HepG2 (cell line): Measurements from ENCODE around the gene OAT. TPM values are rescaled to one million over a fixed set of nuclear protein-coding genes. Genes with fewer than 3 reads are reported as not detected.

Experiments
- ERF ChIP-seq: IDR thresholded peaks from 2 replicates; pipeline ENCODE4 v1.6.1; 2018; ENCODE audit warnings: missing biosample characterization, missing genetic modification reagents
- FIP1L1 ChIP-seq: fragments of 200-400 bp; formaldehyde crosslinking; IDR thresholded peaks from 2 replicates; pipeline ENCODE4 v1.6.1; 2018; ENCODE audit warnings: low read depth, mild to moderate bottlenecking, low read length, moderate library complexity, borderline replicate concordance; ENCODE audit not compliant: insufficient read depth
- GATA4 ChIP-seq: sonication (generic); IDR thresholded peaks from 2 replicates; pipeline ENCODE4 v1.6.1; 2016; ENCODE audit warnings: antibody characterized with exemption, low read depth, borderline replicate concordance
- GLI4 ChIP-seq: sonication (generic); formaldehyde crosslinking; IDR thresholded peaks from 2 replicates; pipeline ENCODE4 v1.5.1; 2020; ENCODE audit warnings: missing genetic modification reagents, mild to moderate bottlenecking, moderate library complexity, borderline replicate concordance
- GMEB2 ChIP-seq: IDR thresholded peaks from 2 replicates; pipeline ENCODE4 v1.6.1; 2016; ENCODE audit warnings: missing biosample characterization, missing genetic modification reagents, low read depth
- HNRNPL ChIP-seq: fragments of 200-400 bp; formaldehyde crosslinking; IDR thresholded peaks from 2 replicates; pipeline ENCODE4 v1.6.1; 2017; ENCODE audit warnings: mild to moderate bottlenecking, low read depth, low read length
- HOXD1 ChIP-seq: sonication (generic); formaldehyde crosslinking; IDR thresholded peaks from 2 replicates; pipeline ENCODE4 v1.5.0; 2020; ENCODE audit warnings: missing genetic modification reagents
- MATR3 ChIP-seq: sonication (generic); formaldehyde crosslinking; IDR thresholded peaks from 2 replicates; pipeline ENCODE4 v1.4.0; 2020; ENCODE audit warnings: missing genetic modification reagents
- MTERF4 ChIP-seq: sonication (generic); formaldehyde crosslinking; IDR thresholded peaks from 2 replicates; pipeline ENCODE4 v1.8.0; 2023; ENCODE audit warnings: mild to moderate bottlenecking, missing genetic modification reagents
- NPAS2 ChIP-seq: sonication (generic); formaldehyde crosslinking; IDR thresholded peaks from 2 replicates; pipeline ENCODE4 v1.8.0; 2022; ENCODE audit warnings: mild to moderate bottlenecking, missing genetic modification reagents, borderline replicate concordance
- PCBP2 ChIP-seq: fragments of 200-400 bp; formaldehyde crosslinking; optimal IDR thresholded peaks from 2 replicates; pipeline ENCODE3; 2018; ENCODE audit warnings: low read length, low read depth; ENCODE audit not compliant: poor library complexity, severe bottlenecking
- SP140L ChIP-seq: sonication (generic); formaldehyde crosslinking; IDR thresholded peaks from 2 replicates; pipeline ENCODE4 v1.4.0; 2020; ENCODE audit warnings: missing genetic modification reagents, borderline replicate concordance
- STAG1 ChIP-seq: sonication (generic); formaldehyde crosslinking; IDR thresholded peaks from 2 replicates; pipeline ENCODE4 v1.4.0; 2020; ENCODE audit warnings: missing genetic modification reagents
- ZBTB39 ChIP-seq: sonication (generic); formaldehyde crosslinking; IDR thresholded peaks from 2 replicates; pipeline ENCODE4 v1.5.0; 2020; ENCODE audit warnings: missing genetic modification reagents
- ZBTB8A ChIP-seq: sonication (generic); formaldehyde crosslinking; IDR thresholded peaks from 2 replicates; pipeline ENCODE4 v1.4.0; 2020; ENCODE audit warnings: mild to moderate bottlenecking, low read depth, missing genetic modification reagents, borderline replicate concordance
- ZFP41 ChIP-seq: sonication (generic); formaldehyde crosslinking; IDR thresholded peaks from 2 replicates; pipeline ENCODE4 v1.4.0; 2020; ENCODE audit warnings: mild to moderate bottlenecking, missing genetic modification reagents, borderline replicate concordance
- ZNF160 ChIP-seq: sonication (generic); formaldehyde crosslinking; IDR thresholded peaks from 2 replicates; pipeline ENCODE4 v1.8.0; 2022; ENCODE audit warnings: mild to moderate bottlenecking, inconsistent platforms, missing genetic modification reagents
- ZNF17 ChIP-seq: sonication (generic); formaldehyde crosslinking; IDR thresholded peaks from 2 replicates; pipeline ENCODE4 v1.5.0; 2020; ENCODE audit warnings: mild to moderate bottlenecking, missing genetic modification reagents
- ZNF333 ChIP-seq: sonication (generic); formaldehyde crosslinking; IDR thresholded peaks from 2 replicates; pipeline ENCODE4 v1.4.0; 2020; ENCODE audit warnings: mild to moderate bottlenecking, missing genetic modification reagents, borderline replicate concordance
- ZNF577 ChIP-seq: sonication (generic); formaldehyde crosslinking; IDR thresholded peaks from 2 replicates; pipeline ENCODE4 v1.4.0; 2020; ENCODE audit warnings: mild to moderate bottlenecking, low read depth, missing genetic modification reagents, borderline replicate concordance
- ZNF770 ChIP-seq: sonication (generic); formaldehyde crosslinking; IDR thresholded peaks from 2 replicates; pipeline ENCODE4 v1.5.0; 2020; ENCODE audit warnings: mild to moderate bottlenecking, missing genetic modification reagents
- polyA plus RNA-seq, 8 experiments: library from polyadenylated mRNA; depleted of rRNA in 3 of 8; stranded (reverse) in 7 of 8; unstranded in 1 of 8; fragments of >200 nt; fragmentation: Illumina TruSeq in 4 of 8; extraction: Trizol in 4 of 8; gene quantifications; 2 replicates each; pipeline versions ENCODE4 v1.2.1 to v1.2.3, GENCODE V29; 2011 to 2016; ENCODE audit warnings: low read depth in 4 of 8, missing spikeins in 1 of 8, mixed read lengths in 1 of 8; ENCODE audit not compliant: insufficient read depth in 1 of 8
- total RNA-seq, 5 experiments: library from RNA; depleted of rRNA; stranded (reverse); fragments of >200 nt; fragmentation: Illumina TruSeq; extraction: Trizol; gene quantifications; 2 replicates each; pipeline ENCODE4 v1.2.3, GENCODE V29; 2016; ENCODE audit warnings: low read depth in 1 of 5

The OAT gene
- total and polyA plus RNA-seq, 2 of the 13 experiments (the other 11 are each of a cell fraction or from before 2014, with no cell fraction given), result 87.8 to 96.7 TPM

GRCh38 chr10:124418726-124419501, at the start of gene OAT (continued):
- no peak for TF ChIP-seq ZNF577 (CRISPR knock-in tag)
- no peak for TF ChIP-seq SP140L
- no peak for TF ChIP-seq HOXD1 (CRISPR knock-in tag)
- no peak for TF ChIP-seq PCBP2
- no peak for TF ChIP-seq HNRNPL
- no peak for TF ChIP-seq ZNF160
- TF ChIP-seq STAG1 (CRISPR knock-in tag), result no peak
- TF ChIP-seq ZNF17, result no peak
- peak; percentile 61; the same call in 1 of the 2 replicates for TF ChIP-seq ZNF770 (CRISPR knock-in tag)
- TF ChIP-seq GATA4, result peak; percentile 78
- no peak for TF ChIP-seq MATR3 (CRISPR knock-in tag)
- TF ChIP-seq GLI4 (CRISPR knock-in tag), result 0 out of 2 replicates have a peak, but pooled peaks have one; percentile 31
- TF ChIP-seq ZNF333, result no peak
- peak; percentile 72; the same call in 1 of the 2 replicates for TF ChIP-seq ERF (CRISPR knock-in tag)
- no peak for TF ChIP-seq ZBTB39
- TF ChIP-seq NPAS2 (CRISPR knock-in tag), result no peak
- no peak for TF ChIP-seq MTERF4 (CRISPR knock-in tag)
- TF ChIP-seq FIP1L1, result no peak
- no peak for TF ChIP-seq GMEB2 (CRISPR knock-in tag)
- TF ChIP-seq ZFP41, result no peak
- TF ChIP-seq ZBTB8A (CRISPR knock-in tag), result no peak; the same call in 1 of the 2 replicates
